ENCODE measurements around the gene GJB5.

The GJB5 gene

GRCh38 chr1:34794790-34795180, 39.9 kb downstream of the GJB5 start:
- no peak for DNase-seq (ENCODE audit: low read depth in 2 of 2)

DNA sequence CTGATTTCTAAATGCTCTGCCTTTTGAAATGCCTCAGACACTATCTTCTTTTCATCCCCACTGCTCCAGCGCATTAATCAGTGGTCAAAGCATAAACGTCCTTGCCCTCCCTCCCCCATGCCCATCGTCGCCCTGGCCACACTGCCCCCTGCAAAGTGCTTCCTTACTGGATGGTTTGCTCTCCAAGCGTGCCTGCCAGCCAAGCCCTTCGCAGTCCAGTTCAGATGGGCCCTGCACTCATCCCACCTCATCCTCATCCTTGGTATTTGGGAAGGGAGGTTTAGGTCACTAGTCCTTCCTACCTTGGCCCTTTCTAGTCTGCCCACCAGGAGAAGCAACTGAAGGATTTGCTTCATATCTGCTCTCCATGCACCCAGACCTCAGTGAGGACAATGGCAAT, 41.1 kb downstream of the GJB5 start:
- DNase-seq (ENCODE audit: low read depth in 2 of 2): no peak

GRCh38 chr1:34796990-34797389, 42.1 kb downstream of the GJB5 start:
- DNase-seq (ENCODE audit: low read depth in 2 of 2): no peak

GRCh38 chr1:34800214-34800613, 45.4 kb downstream of the GJB5 start:
- DNase-seq (ENCODE audit: low read depth in 2 of 2): no peak

DNA sequence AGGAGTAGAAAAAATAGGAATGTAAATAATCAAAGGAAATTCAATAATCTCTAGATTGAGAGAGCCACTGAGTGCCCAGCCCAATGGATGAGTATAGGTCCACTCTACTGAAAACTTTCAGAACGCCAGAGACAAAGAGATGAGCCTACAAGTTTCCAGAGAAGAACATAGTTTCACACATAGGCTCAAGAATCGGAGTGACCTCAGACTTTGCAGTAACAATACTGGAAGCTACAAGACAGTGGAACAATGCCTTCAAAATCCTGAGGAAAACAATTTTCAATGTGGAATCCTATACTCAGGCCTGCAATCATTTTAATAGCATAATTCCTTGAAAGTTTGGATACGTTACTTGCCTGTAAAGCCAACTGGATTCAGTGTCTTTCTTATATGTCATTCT, 48.9 kb downstream of the GJB5 start:
- DNase-seq (ENCODE audit: low read depth in 2 of 2): no peak

DNA sequence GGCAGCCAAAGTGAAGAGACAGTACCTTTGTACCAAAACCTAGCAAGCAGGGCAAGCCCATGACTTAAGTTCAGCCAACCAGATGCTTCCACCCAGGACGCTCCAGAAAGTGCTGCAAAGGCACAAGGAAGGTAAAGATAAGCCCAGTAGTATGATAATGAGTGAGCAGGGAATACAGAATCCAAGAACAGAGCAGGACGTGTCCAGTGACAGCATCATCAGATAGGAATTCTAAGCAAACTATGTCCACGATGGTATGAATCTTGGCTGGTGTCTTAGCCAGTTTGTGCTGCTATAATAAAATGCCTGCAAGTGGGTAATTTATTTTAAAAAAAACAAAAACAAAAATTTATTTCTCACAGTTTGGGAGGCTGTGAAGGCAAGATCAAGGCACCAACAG, 51.5 kb downstream of the GJB5 start:
- DNase-seq (ENCODE audit: low read depth in 2 of 2): no peak
